Measurements from ENCODE around the gene HS6ST3.

DNA sequence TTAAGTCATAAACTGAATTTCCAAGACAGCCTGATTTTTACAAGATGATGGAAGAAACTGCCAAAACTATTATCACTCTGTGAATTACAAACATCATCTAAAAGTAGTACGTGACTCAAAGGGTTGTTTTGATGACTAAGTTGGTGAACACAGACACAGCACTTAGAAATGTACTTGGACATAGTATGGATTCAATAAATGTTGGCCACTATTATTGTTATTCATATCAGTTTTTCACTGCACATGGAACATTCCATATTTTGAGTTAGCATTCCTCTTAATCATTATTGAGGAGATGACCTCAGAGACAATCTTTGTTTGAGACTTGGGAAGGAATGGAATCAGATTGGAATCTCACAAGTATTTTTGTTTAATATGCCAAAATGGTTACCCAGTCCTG is 731.5 kb downstream of the HS6ST3 start:
- TF ChIP-seq, protein P1, sequence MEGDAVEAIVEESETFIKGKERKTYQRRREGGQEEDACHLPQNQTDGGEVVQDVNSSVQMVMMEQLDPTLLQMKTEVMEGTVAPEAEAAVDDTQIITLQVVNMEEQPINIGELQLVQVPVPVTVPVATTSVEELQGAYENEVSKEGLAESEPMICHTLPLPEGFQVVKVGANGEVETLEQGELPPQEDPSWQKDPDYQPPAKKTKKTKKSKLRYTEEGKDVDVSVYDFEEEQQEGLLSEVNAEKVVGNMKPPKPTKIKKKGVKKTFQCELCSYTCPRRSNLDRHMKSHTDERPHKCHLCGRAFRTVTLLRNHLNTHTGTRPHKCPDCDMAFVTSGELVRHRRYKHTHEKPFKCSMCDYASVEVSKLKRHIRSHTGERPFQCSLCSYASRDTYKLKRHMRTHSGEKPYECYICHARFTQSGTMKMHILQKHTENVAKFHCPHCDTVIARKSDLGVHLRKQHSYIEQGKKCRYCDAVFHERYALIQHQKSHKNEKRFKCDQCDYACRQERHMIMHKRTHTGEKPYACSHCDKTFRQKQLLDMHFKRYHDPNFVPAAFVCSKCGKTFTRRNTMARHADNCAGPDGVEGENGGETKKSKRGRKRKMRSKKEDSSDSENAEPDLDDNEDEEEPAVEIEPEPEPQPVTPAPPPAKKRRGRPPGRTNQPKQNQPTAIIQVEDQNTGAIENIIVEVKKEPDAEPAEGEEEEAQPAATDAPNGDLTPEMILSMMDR (IDR thresholded peaks at IDR 0.05; ENCODE audit: borderline replicate concordance, extremely low read depth, low read length, poor library complexity, severe bottlenecking): no peak
- no peak for TF ChIP-seq EZH2 (IDR thresholded peaks at IDR 0.05; ENCODE audit: borderline replicate concordance, low read depth, low read length, severe bottlenecking)

Measured in DND-41 (cell line).